Gastroesophageal sphincter (tissue), 4 donors: ENCODE measurements around the gene CDC42EP3. TPM values are rescaled to one million over a fixed set of nuclear protein-coding genes. Genes with fewer than 3 reads are reported as not detected.

ENCODE experiments used
- ATAC-seq: fragments of 150-250 bp; one replicate; pipeline ENCODE4 v1.9.1; 2016; ENCODE audit warnings: mild to moderate bottlenecking, moderate library complexity
- H3K27ac ChIP-seq, 4 donors: fragments of 200-600 bp; sonication (generic) in 3 of 4; 1 replicate in 3 of 4; 2 replicates in 1 of 4; pipeline ENCODE4 v1.5.1; 2016 to 2019
- H3K27me3 ChIP-seq: fragments of 200-600 bp; sonication (generic); one replicate; pipeline ENCODE4 v1.5.1; 2019
- H3K36me3 ChIP-seq, 2 donors: fragments of 200-600 bp; sonication (generic); one replicate each; pipeline ENCODE4 v1.5.1; 2019; ENCODE audit warnings: control low read depth in 1 of 2
- H3K4me1 ChIP-seq, 3 donors: fragments of 200-600 bp; sonication (generic); 1 replicate in 2 of 3; 2 replicates in 1 of 3; pipeline ENCODE4 v1.5.1; 2016 to 2019; ENCODE audit warnings: control low read depth in 2 of 3
- H3K4me3 ChIP-seq, 2 donors: fragments of 200-600 bp; sonication (generic); one replicate each; pipeline ENCODE4 v1.5.1; 2019; ENCODE audit warnings: mild to moderate bottlenecking in 1 of 2, moderate library complexity in 1 of 2
- H3K9me3 ChIP-seq, 3 donors: fragments of 200-600 bp; sonication (generic); one replicate each; pipeline ENCODE4 v1.5.1; 2017 to 2019; ENCODE audit warnings: control low read depth in 2 of 3
- EP300 ChIP-seq: sonication (generic); formaldehyde crosslinking; IDR thresholded peaks from one replicate; pipeline ENCODE4 v1.6.1; 2017; ENCODE audit warnings: antibody characterized with exemption, mild to moderate bottlenecking
- POLR2A ChIP-seq, 2 donors: fragments of 450-650 bp; IDR thresholded peaks; one replicate each; pipeline ENCODE4 v1.6.1; 2017; ENCODE audit warnings: antibody characterized with exemption in 2 of 2, mild to moderate bottlenecking in 2 of 2, moderate library complexity in 1 of 2
- POLR2AphosphoS5 ChIP-seq: sonication (generic); formaldehyde crosslinking; IDR thresholded peaks from one replicate; pipeline ENCODE4 v1.6.1; 2017; ENCODE audit warnings: antibody characterized with exemption
- WGBS, 2 donors: methylation state at CpG; one replicate each; pipeline ENCODE4 v1.1.5; 2018; ENCODE audit warnings: low coverage in 1 of 2; 5-methylcytosine and 5-hydroxymethylcytosine counted together
- total RNA-seq, 4 donors: library from RNA; depleted of rRNA; stranded (reverse); fragments of >200 nt; gene quantifications; one replicate each; pipeline ENCODE4 v1.1.0, GENCODE V29; 2016
- TF ChIP-seq, protein P1 (sequence below), 4 experiments: fragments of 200-600 bp in 2 of 4; fragments of 450-650 bp in 2 of 4; sonication (generic) in 1 of 4; IDR thresholded peaks; one replicate each; pipeline ENCODE4 v1.5.1; 2017 to 2019; ENCODE audit warnings: antibody characterized with exemption in 4 of 4, mild to moderate bottlenecking in 2 of 4, moderate library complexity in 2 of 4

CDC42EP3 gene
- total RNA-seq, 4 donors from 2014 or later = 39.4 to 198 (median 87.4) TPM

DNA sequence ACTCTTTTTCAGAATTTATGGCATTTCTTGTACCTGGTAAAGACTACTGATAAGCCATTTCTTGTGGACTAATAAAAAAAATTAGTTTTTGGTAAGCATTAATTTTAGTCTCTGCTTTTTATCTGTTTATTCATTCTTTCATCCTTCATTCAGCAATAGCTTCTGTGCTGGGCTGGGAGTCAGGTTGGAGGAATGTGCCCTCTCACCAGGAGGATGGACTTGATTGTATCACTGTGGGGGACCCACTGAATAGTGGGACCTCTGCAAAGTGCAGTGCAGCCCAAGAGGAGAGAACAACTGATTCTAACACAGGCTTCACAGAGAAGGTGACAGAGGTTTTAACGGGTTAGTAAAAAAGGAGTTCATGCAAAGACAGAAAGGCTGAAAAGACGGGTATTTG lies 39.1 kb downstream of the CDC42EP3 start:
- H3K36me3 ChIP-seq = no peaks in the 10 kb centered on the region
- no peak overlapping the region for H3K4me3 ChIP-seq
- no peak for TF ChIP-seq POLR2AphosphoS5
- no peak for TF ChIP-seq EP300
- TF ChIP-seq POLR2A (IDR thresholded peaks at IDR 0.05) = no peak
- TF ChIP-seq, protein P1, sequence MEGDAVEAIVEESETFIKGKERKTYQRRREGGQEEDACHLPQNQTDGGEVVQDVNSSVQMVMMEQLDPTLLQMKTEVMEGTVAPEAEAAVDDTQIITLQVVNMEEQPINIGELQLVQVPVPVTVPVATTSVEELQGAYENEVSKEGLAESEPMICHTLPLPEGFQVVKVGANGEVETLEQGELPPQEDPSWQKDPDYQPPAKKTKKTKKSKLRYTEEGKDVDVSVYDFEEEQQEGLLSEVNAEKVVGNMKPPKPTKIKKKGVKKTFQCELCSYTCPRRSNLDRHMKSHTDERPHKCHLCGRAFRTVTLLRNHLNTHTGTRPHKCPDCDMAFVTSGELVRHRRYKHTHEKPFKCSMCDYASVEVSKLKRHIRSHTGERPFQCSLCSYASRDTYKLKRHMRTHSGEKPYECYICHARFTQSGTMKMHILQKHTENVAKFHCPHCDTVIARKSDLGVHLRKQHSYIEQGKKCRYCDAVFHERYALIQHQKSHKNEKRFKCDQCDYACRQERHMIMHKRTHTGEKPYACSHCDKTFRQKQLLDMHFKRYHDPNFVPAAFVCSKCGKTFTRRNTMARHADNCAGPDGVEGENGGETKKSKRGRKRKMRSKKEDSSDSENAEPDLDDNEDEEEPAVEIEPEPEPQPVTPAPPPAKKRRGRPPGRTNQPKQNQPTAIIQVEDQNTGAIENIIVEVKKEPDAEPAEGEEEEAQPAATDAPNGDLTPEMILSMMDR (IDR thresholded peaks at IDR 0.05) = no peak
- ATAC-seq = no peak
- no peak overlapping the region for H3K27ac ChIP-seq
- WGBS, 2 donors = 94 to 100% methylated on average over 1 to 2 of the region's 2 CpGs
- no peaks in the 10 kb centered on the region for H3K4me1 ChIP-seq
- no peaks in the 10 kb centered on the region for H3K27me3 ChIP-seq
- no peaks in the 10 kb centered on the region for H3K9me3 ChIP-seq

DNA sequence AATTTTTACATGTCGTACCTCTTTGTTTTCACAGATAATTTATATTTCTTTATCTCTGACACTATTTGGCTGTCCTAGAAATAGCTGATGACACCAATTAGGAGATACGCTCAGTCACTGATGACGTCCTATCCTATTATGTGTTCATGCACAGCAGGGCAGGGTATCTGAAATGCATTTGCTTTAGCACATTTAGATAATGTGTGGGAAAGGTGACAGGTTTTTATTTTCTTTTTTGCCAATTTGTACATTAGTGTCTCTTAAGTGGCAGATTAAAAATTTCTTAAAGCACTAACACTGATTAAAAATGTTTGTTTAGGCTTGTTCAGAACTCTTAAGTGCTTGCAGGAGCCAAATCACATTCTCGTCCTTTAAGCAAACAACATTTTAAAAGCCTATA lies 39.7 kb downstream of the CDC42EP3 start:
- Histone ChIP-seq H3K4me3 (no peak overlapping the region), H3K9me3 (no peaks in the 10 kb centered on the region), H3K36me3 (no peaks in the 10 kb centered on the region), H3K27ac (no peak overlapping the region), H3K4me1 (peaks cover 0 to 5% (median 0%) of the 10 kb centered on the region in 3 donors), H3K27me3 (no peaks in the 10 kb centered on the region)
- TF ChIP-seq EP300 (no peak), POLR2A (IDR thresholded peaks at IDR 0.05) (no peak), POLR2AphosphoS5 (no peak)
- ATAC-seq = no peak
- WGBS, 2 donors = 59 to 93% methylated on average over 4 of the region's 4 CpGs

DNA sequence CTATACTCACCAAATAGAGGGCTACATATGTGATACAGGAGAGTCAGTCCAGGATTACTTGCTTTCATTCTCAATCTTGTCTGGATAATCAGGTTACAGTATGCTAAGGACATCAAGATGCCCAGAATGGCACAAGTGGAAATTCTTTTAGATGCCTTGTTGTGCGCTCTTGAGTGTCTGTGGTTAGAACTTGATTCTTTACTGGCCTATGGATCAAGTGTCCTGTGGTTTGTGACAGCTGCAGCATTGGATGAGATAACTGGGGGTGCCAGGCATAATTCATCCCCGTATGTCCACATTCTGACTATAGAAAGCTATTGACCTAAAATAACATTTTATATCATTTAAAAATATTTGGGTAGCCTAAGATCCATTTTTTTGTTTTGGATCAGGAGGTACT lies 40.1 kb downstream of the CDC42EP3 start:
- H3K27ac ChIP-seq = no peak overlapping the region
- 82 to 100% methylated on average over 1 to 2 of the region's 2 CpGs for WGBS, 2 donors
- ATAC-seq = no peak

DNA sequence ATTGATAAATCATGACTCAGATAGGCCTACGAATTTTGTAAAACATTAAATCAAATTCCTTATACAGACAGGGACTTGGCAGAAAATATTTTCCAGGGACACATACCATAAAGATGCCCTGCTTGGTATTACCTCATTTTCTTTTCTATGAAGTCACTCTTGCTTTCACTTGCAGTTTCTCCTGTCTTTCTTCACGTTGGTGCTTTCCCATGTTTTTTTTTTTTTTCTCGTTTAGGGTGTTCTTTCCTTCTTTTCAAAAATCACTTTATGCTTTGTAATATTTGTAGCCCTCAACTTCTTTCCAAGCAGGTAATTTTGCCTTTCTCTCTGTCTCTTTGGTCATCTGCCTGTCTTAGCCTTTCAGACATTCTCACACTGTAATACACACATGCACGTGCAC lies 40.7 kb downstream of the CDC42EP3 start:
- Histone ChIP-seq H3K36me3 (no peaks in the 10 kb centered on the region), H3K9me3 (no peaks in the 10 kb centered on the region), H3K27ac (no peak overlapping the region), H3K4me1 (peaks cover 0 to 14% (median 6%) of the 10 kb centered on the region in 3 donors), H3K27me3 (no peaks in the 10 kb centered on the region), H3K4me3 (no peak overlapping the region)
- WGBS, 2 donors = 75 to 92% methylated on average over 3 to 4 of the region's 4 CpGs
- TF ChIP-seq EP300 (no peak), POLR2A (IDR thresholded peaks at IDR 0.05) (no peak), POLR2AphosphoS5 (no peak)
- TF ChIP-seq, protein P1 (IDR thresholded peaks at IDR 0.05) = no peak
- ATAC-seq = no peak

More for the DNA sequence above, 40.1 kb downstream of the CDC42EP3 start:
- no peaks in the 10 kb centered on the region for H3K36me3 ChIP-seq
- H3K4me1 ChIP-seq = peaks cover 0 to 9% (median 2%) of the 10 kb centered on the region in 3 donors
- H3K27me3 ChIP-seq = no peaks in the 10 kb centered on the region
- TF ChIP-seq POLR2A (IDR thresholded peaks at IDR 0.05) = no peak
- no peak for TF ChIP-seq EP300
- no peak for TF ChIP-seq POLR2AphosphoS5
- TF ChIP-seq, protein P1 (IDR thresholded peaks at IDR 0.05) = no peak
- no peak overlapping the region for H3K4me3 ChIP-seq
- no peaks in the 10 kb centered on the region for H3K9me3 ChIP-seq

DNA sequence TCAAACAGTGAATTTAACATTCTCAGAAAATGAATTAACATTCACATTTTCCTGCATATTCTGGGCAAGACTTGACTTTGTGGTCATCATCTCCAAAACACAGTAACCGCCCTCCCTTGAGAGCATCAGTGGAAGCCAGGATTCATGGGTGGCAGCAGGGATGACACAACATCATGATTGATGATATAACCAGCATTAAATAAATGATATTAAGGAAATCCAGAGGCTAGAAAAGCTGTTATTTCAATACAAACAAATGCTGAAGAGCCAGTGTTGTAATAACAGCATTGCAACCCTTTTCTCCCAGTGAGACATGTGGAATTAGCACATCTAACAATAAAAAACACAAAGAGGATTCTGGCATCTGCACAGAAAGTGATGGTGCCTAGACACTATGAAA lies 41.1 kb downstream of the CDC42EP3 start:
- TF ChIP-seq, protein P1 (IDR thresholded peaks at IDR 0.05) = no peak
- no peak for TF ChIP-seq EP300
- TF ChIP-seq POLR2A (IDR thresholded peaks at IDR 0.05) = no peak
- no peak for TF ChIP-seq POLR2AphosphoS5
- Histone ChIP-seq H3K27ac (no peak overlapping the region), H3K36me3 (no peaks in the 10 kb centered on the region), H3K4me3 (no peak overlapping the region), H3K9me3 (no peaks in the 10 kb centered on the region), H3K4me1 (peaks cover 3 to 19% (median 10%) of the 10 kb centered on the region in 3 donors), H3K27me3 (no peaks in the 10 kb centered on the region)
- ATAC-seq = no peak
- WGBS, 2 donors = 79 to 100% methylated on average over 1 of the region's 1 CpG
